OCI-LY3 (cell line): ENCODE data around the gene PNMA6E.
A peak's percentile ranks its signal among the peaks of the same experiment; 100 is the strongest.

Experiments
- H2AFZ ChIP-seq: fragments of 200-600, 300-600 bp; shearing (Covaris generic); 2 replicates; pipeline ENCODE4 v1.6.0; 2014; ENCODE audit warnings: antibody characterized with exemption, low read depth, low read length
- H3K27ac ChIP-seq: fragments of 200-600, 300-600 bp; sonication (generic); 2 replicates; pipeline ENCODE4 v1.5.1; 2014; ENCODE audit warnings: mild to moderate bottlenecking, low read length, moderate library complexity, mixed read lengths
- H3K27me3 ChIP-seq: fragments of 200-600, 300-600 bp; sonication (generic); 2 replicates; pipeline ENCODE4 v1.6.1; 2014; ENCODE audit warnings: low read depth, low read length, mixed read lengths
- H3K36me3 ChIP-seq: fragments of 200-600, 300-600 bp; sonication (generic); replicated peaks from 2 replicates; pipeline ENCODE3; 2014; ENCODE audit warnings: low read depth, low read length, mixed read lengths
- H3K4me1 ChIP-seq: fragments of 300-600, 200-600 bp; sonication (generic); 2 replicates; pipeline ENCODE4 v1.6.1; 2014; ENCODE audit warnings: low read length, mixed read lengths
- H3K4me2 ChIP-seq: fragments of 200-600, 300-600 bp; sonication (generic); 2 replicates; pipeline ENCODE4 v1.6.1; 2014; ENCODE audit warnings: low read length, mixed read lengths
- H3K4me3 ChIP-seq: fragments of 300-600, 200-600 bp; sonication (generic); 2 replicates; pipeline ENCODE4 v1.5.1; 2014; ENCODE audit warnings: antibody characterized with exemption, mild to moderate bottlenecking, low read length, moderate library complexity
- H3K79me2 ChIP-seq: fragments of 300-600, 200-600 bp; shearing (Covaris generic); 2 replicates; pipeline ENCODE4 v1.6.1; 2014; ENCODE audit warnings: mild to moderate bottlenecking, low read length, mixed read lengths
- H3K9ac ChIP-seq: fragments of 300-600, 200-600 bp; shearing (Covaris generic); 2 replicates; pipeline ENCODE4 v1.6.0; 2014; ENCODE audit warnings: mild to moderate bottlenecking, low read length, moderate library complexity
- H3K9me3 ChIP-seq: fragments of 200-600, 300-600 bp; shearing (Covaris generic); 2 replicates; pipeline ENCODE4 v1.6.1; 2014; ENCODE audit warnings: low read length, mixed read lengths; ENCODE audit not compliant: insufficient read depth
- H4K20me1 ChIP-seq: fragments of 200-600, 300-600 bp; sonication (generic); 2 replicates; pipeline ENCODE4 v1.6.1; 2016; ENCODE audit warnings: low read length, mixed read lengths; ENCODE audit not compliant: insufficient read depth
- EZH2phosphoT487 ChIP-seq: fragments of 200-600 bp; shearing (Covaris generic); IDR thresholded peaks from 2 replicates; pipeline ENCODE4 v1.6.1; 2018; ENCODE audit warnings: antibody characterized with exemption, mixed run types, low read depth
- TF ChIP-seq, protein P1 (sequence below): fragments of 200-600, 300-600 bp; sonication (generic); IDR thresholded peaks from 2 replicates; pipeline ENCODE4 v1.5.1; 2014; ENCODE audit warnings: antibody characterized with exemption, low read length, low read depth

PNMA6E gene

DNA sequence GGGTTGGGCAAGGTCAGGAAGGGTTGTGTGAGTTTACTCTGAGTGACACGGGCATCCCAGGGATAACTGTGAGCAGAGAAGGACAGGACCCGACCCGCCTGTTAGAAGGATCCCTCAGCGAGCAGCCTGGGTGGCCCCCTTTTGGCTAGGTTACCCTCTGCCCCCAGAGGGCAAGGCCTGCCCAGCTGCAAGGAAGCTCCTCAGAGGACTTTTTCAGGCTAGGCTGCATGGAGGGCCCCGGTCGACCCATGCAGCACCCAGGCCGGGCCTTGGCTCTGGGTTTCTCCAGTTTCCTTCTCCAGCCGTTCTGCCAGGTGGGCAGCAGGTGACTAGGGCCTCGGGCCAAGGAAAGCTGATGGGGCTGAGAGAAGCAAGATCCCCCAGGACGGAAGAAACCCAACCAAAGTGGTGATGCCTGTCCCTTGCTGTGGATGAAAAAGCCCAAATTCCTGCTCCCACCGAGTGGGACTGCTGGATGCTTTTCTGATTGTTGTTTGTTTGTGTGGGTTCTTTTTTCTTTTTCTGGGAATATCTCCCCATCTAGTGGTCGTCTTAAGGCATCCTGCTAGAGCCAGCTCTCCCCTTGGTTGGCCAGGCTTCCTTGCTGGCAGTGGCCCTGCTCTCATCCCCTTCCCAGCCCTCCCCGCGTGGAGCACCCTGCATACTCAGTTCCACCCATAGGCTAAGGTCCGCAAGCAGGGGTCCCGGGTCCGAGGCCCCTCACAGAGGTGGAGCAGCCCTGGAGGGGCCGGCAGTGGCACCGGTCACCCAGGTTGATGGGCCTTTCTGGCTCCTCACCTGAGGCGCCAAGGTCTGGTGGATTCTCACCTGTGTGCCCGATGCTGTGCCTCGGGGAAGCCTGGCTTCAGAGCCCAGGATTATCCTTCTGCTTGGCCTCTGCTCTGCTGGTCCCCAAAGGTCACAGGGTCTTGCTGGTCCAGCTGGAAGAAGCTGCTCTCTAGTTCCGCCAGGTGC is 11.9 kb upstream of the PNMA6E start:
- no peak overlapping the region for H2AFZ ChIP-seq
- no peaks in the 10 kb centered on the region for H3K27me3 ChIP-seq
- H4K20me1 ChIP-seq, result no peaks in the 10 kb centered on the region
- H3K9me3 ChIP-seq, result no peaks in the 10 kb centered on the region
- peak overlapping the region; percentile 99 for H3K4me2 ChIP-seq
- TF ChIP-seq EZH2phosphoT487, result no peak
- TF ChIP-seq, protein P1, sequence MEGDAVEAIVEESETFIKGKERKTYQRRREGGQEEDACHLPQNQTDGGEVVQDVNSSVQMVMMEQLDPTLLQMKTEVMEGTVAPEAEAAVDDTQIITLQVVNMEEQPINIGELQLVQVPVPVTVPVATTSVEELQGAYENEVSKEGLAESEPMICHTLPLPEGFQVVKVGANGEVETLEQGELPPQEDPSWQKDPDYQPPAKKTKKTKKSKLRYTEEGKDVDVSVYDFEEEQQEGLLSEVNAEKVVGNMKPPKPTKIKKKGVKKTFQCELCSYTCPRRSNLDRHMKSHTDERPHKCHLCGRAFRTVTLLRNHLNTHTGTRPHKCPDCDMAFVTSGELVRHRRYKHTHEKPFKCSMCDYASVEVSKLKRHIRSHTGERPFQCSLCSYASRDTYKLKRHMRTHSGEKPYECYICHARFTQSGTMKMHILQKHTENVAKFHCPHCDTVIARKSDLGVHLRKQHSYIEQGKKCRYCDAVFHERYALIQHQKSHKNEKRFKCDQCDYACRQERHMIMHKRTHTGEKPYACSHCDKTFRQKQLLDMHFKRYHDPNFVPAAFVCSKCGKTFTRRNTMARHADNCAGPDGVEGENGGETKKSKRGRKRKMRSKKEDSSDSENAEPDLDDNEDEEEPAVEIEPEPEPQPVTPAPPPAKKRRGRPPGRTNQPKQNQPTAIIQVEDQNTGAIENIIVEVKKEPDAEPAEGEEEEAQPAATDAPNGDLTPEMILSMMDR, result no peak
- H3K9ac ChIP-seq, result peak overlapping the region; percentile 81
- peaks cover 15% of the 10 kb centered on the region for H3K4me1 ChIP-seq
- H3K4me3 ChIP-seq, result peak overlapping the region; percentile 98
- peaks cover 7% of the 10 kb centered on the region; the same call in 1 of the 2 replicates for H3K79me2 ChIP-seq
- H3K36me3 ChIP-seq, result no peaks in the 10 kb centered on the region
- no peak overlapping the region for H3K27ac ChIP-seq

DNA sequence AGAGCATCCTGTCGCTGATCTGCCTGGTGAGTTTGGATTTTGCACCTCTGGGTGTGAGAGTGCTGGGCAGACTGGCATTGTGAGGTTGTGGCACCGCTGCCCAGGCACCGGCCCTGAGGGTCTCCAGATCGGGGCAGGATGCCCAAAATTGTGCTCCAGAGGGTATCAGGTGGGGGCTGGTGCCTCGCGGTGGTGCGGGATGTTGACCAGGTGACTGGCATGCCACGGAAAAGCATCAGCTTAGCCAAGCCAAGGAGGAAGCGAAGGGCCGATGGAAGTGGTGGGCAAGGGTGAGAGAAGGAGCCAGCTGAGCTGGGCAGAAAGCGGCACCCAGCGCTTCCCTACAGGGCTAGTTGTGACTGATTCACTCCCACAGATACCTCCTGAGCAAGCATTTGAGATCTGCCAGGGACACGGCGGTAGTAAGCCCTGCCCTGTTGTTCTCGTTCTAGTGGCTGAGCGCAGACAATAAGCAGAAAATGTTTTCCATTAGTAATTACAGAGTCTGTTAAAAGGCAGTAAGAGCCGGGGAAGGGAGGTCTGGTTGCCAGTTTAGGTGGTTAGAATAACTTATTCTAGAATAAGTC is 10.9 kb upstream of the PNMA6E start:
- TF ChIP-seq, protein P1, result no peak
- no peak for TF ChIP-seq EZH2phosphoT487
- H3K27ac ChIP-seq, result no peak overlapping the region
- H3K36me3 ChIP-seq, result no peaks in the 10 kb centered on the region
- peak overlapping the region; percentile 99 for H3K4me2 ChIP-seq
- H3K9me3 ChIP-seq, result no peaks in the 10 kb centered on the region
- H4K20me1 ChIP-seq, result no peaks in the 10 kb centered on the region
- H3K79me2 ChIP-seq, result peaks cover 7% of the 10 kb centered on the region; the same call in 1 of the 2 replicates
- peak overlapping the region; percentile 98 for H3K4me3 ChIP-seq
- H3K27me3 ChIP-seq, result no peaks in the 10 kb centered on the region
- peak overlapping the region; percentile 81 for H3K9ac ChIP-seq
- peaks cover 15% of the 10 kb centered on the region for H3K4me1 ChIP-seq
- peak overlapping the region; percentile 47 for H2AFZ ChIP-seq

DNA sequence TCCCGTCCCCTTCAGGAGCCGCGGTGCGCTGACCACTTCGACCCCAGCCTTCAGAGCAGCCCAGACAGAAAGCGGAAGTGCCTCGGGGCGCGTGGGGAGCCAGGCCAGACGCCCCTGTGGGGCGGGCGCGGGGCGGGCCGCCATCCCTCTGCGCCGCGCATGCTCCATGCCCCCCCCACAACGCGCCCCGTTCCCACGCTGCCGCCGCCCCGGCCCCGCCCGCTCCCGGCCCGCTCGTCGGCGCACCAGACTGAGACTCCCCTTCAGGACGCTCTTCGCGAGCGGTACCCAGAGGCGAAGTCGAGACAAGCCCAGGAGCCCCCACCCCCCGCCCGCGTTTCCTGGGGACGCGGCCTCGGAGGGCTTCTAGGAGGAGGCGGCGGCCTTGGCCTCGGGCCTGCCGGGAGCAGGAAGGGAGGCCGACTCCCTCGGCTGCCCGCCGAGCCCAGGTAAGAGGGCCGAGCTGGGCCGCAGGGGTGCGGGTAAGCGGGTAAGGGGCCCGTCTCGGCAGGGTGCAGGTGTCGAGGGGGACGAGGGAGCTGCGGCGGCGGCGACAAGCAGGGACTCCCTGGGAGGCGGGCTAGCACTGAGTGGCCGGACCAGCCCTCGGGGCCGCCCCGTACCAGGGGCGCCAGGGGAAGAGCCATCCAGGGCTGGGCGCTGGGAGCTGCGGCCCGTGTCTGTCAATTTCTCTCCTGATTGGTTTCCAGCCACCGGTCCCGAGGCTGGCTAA is 10.3 kb upstream of the PNMA6E start, which contains the start of gene ZFP92:
Gene ZFP92 (plus strand): TSS at position 218 of the 733 bp plus-strand sequence. CDS start 6,851 bp downstream, outside the sequence.
- Histone ChIP-seq H3K27me3 (no peaks in the 10 kb centered on the region), H3K9ac (peak within 1 kb of the TSS; percentile 81), H3K4me2 (peak within 1 kb of the TSS; percentile 99), H2AFZ (peak within 1 kb of the TSS; percentile 82), H3K4me1 (peaks cover 15% of the 10 kb centered on the region), H3K9me3 (no peaks in the 10 kb centered on the region), H3K4me3 (peak within 1 kb of the TSS; percentile 98), H3K79me2 (peaks cover 7% of the 10 kb centered on the region; the same call in 1 of the 2 replicates), H3K27ac (no peak within 1 kb of the TSS), H4K20me1 (no peaks in the 10 kb centered on the region), H3K36me3 (no peaks in the 10 kb centered on the region)
- TF ChIP-seq EZH2phosphoT487, result no peak
- TF ChIP-seq, protein P1, result no peak
